OCI-LY1 (cell line): Measurements from ENCODE around the gene EML4.

Experiments used
- CTCF ChIP-seq: fragments of 200-600 bp; sonication (generic), shearing (Covaris generic); IDR thresholded peaks from 2 replicates; pipeline ENCODE4 v1.5.1; 2017; ENCODE audit warnings: mild to moderate bottlenecking, antibody characterized with exemption, low read length, moderate library complexity, mixed read lengths
- EZH2 ChIP-seq: fragments of 200-600 bp; sonication (generic), shearing (Covaris generic); IDR thresholded peaks from 2 replicates; pipeline ENCODE4 v1.8.0; 2017; ENCODE audit warnings: borderline replicate concordance, mixed run types, mild to moderate bottlenecking, antibody characterized with exemption, low read length, moderate library complexity, mixed read lengths

GRCh38 chr2:42337356-42337820 is 168.2 kb downstream of the EML4 start:
- TF ChIP-seq CTCF (no peak), EZH2 (no peak)
